Lower leg skin (tissue), 3 donors: ENCODE results near the gene PCBP1.

Experiments
- POLR2A ChIP-seq, 2 donors: fragments of 450-650 bp; IDR thresholded peaks; one replicate each; pipeline ENCODE4 v1.6.1; 2016 to 2017; ENCODE audit warnings: antibody characterized with exemption in 2 of 2, mild to moderate bottlenecking in 1 of 2, moderate library complexity in 1 of 2
- TF ChIP-seq, protein P1 (sequence below), 3 donors: fragments of 450-650 bp; IDR thresholded peaks; one replicate each; pipeline ENCODE4 v1.5.1; 2016; ENCODE audit warnings: antibody characterized with exemption in 3 of 3, mild to moderate bottlenecking in 3 of 3, moderate library complexity in 2 of 3

GRCh38 chr2:70122470-70122869 lies 35.2 kb downstream of the PCBP1 start:
- TF ChIP-seq, protein P1, sequence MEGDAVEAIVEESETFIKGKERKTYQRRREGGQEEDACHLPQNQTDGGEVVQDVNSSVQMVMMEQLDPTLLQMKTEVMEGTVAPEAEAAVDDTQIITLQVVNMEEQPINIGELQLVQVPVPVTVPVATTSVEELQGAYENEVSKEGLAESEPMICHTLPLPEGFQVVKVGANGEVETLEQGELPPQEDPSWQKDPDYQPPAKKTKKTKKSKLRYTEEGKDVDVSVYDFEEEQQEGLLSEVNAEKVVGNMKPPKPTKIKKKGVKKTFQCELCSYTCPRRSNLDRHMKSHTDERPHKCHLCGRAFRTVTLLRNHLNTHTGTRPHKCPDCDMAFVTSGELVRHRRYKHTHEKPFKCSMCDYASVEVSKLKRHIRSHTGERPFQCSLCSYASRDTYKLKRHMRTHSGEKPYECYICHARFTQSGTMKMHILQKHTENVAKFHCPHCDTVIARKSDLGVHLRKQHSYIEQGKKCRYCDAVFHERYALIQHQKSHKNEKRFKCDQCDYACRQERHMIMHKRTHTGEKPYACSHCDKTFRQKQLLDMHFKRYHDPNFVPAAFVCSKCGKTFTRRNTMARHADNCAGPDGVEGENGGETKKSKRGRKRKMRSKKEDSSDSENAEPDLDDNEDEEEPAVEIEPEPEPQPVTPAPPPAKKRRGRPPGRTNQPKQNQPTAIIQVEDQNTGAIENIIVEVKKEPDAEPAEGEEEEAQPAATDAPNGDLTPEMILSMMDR (IDR thresholded peaks at IDR 0.05) = no peak
- no peak for TF ChIP-seq POLR2A (IDR thresholded peaks at IDR 0.05)
